VCaP (cell line): ENCODE results near the gene ACIN1.

ENCODE experiments used
- H3K27ac ChIP-seq: fragments of 450-650 bp; 2 replicates; pipeline ENCODE4 v1.5.1; 2017
- CTCF ChIP-seq: fragments of 450-650 bp; conservative IDR thresholded peaks from 2 replicates; pipeline ENCODE4 v1.5.1; 2017; ENCODE audit warnings: mild to moderate bottlenecking, moderate library complexity

Gene ACIN1

GRCh38 chr14:23137192-23137812 is 42.4 kb upstream of the ACIN1 start:
- TF ChIP-seq CTCF, result no peak

GRCh38 chr14:23136566-23137133 is 41.7 kb upstream of the ACIN1 start:
- TF ChIP-seq CTCF, result no peak
- no peak overlapping the region for H3K27ac ChIP-seq

More at GRCh38 chr14:23137192-23137812, 42.4 kb upstream of the ACIN1 start:
- no peak overlapping the region; the same call in 1 of the 2 replicates for H3K27ac ChIP-seq

- H3K27ac ChIP-seq, result no peak overlapping the region
- TF ChIP-seq CTCF, result no peak
These were observed 38.0 kb upstream of the ACIN1 start for GRCh38 chr14:23132970-23133369.

GRCh38 chr14:23131482-23131881 is 36.5 kb upstream of the ACIN1 start:
- peak overlapping the region; percentile 54; the same call in 1 of the 2 replicates for H3K27ac ChIP-seq
- TF ChIP-seq CTCF, result no peak

- H3K27ac ChIP-seq, result peak overlapping the region; percentile 54
- no peak for TF ChIP-seq CTCF
These were observed 35.9 kb upstream of the ACIN1 start for GRCh38 chr14:23130871-23131270.

GRCh38 chr14:23129759-23130316 is 34.9 kb upstream of the ACIN1 start:
- no peak for TF ChIP-seq CTCF
- peak overlapping the region; percentile 54 for H3K27ac ChIP-seq

GRCh38 chr14:23128969-23129758 is 34.2 kb upstream of the ACIN1 start:
- no peak for TF ChIP-seq CTCF
- H3K27ac ChIP-seq, result peak overlapping the region; percentile 54
